Measurements from ENCODE around the gene NR1H4.
"Not testable (repeated sequence)": the region's sequence is repeated elsewhere in the genome, so short reads cannot be mapped to it uniquely, and the experiment has no call there.

Gene NR1H4

DNA sequence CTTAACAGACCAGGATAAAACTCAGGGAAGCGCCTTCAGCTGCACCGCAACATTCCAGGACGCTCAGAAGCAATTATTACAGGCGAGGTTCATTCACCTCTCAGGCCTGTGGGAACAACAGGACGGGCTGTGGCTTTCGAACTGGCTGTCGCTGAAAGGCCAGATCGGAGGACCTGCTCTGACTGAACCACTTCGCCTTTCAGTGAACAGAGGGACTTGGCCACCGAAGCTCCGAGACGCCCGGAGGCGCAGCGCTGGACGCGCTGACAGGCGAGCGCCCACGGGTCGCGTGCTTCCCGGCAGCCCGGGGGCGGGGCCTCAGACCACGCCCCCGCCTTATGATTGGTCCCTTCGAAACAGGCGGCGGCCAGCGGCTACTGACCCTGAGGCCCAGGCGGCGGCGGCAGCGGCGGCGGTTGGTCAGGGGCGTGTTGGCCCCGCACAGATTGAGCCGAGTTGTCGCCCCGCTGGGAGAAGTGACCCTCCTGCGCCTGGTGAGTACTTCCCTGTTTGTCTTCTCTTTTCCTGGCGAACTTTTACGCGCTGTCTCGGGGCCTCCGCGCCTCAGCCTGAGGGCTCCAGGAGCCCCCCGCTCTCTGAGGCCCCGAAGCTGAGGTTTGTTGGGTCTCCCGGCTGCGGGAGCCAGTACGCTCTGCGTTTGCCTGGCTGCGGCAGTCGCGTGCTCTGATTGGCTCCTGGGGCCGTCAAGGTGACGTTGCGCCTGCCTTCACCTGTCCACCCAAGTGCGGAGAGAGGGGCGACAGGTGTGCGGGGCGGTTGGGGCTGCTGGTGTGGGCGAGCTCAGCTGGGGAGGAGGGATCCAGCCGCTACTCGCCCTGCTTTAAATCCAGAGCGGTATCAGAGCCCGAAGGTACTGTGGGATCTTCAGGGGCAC, 99.9 kb downstream of the NR1H4 start, which contains the start of gene GAS2L3:
TSS of gene GAS2L3 (plus strand) at position 393 of the 895 bp plus-strand sequence. CDS start 21,221 bp downstream, outside the sequence.
- peak; percentile 76 for DNase-seq

DNA sequence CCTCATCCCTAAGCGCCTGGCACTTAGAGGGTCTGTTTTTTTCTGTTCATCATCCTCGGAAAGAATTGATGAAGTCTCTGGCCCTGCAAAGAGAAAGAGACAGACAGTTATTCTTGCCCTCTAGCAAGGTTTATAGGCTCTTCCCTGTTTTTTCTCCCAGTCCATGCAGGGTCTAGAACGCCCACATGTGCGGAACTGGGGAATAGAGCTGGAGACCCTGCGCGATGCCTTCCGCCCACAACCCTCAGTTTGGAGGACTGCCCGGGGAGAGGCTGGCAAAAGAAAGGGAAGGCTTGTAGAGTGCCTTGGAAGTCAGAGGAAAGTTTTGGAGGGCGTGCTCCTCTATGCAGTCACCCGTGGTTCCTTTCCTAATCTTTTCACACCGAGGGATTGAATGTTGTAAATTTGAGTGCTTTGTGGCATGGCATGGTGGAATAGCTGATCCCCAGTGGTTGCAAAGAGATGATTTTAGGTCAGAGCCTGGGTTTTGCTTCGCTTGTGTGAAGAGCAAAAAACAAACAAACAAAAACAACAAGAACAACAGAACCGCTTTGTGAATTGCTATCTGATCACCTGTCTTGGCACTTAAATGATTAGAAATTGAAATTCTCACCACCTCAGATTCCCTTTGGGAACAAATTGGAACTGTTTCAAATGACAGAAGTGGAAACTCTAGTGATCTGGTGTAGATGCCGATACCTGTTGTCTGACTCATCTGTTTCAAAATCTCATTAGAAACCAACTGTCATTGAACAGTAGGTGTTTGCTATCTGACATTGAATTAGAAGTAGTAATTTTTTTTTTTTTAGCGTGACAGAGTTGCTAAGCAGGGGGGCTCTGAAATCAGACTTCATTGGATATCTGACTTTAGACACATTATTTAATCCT, 100.8 kb downstream of the NR1H4 start:
- DNase-seq, result peak; percentile 63

DNA sequence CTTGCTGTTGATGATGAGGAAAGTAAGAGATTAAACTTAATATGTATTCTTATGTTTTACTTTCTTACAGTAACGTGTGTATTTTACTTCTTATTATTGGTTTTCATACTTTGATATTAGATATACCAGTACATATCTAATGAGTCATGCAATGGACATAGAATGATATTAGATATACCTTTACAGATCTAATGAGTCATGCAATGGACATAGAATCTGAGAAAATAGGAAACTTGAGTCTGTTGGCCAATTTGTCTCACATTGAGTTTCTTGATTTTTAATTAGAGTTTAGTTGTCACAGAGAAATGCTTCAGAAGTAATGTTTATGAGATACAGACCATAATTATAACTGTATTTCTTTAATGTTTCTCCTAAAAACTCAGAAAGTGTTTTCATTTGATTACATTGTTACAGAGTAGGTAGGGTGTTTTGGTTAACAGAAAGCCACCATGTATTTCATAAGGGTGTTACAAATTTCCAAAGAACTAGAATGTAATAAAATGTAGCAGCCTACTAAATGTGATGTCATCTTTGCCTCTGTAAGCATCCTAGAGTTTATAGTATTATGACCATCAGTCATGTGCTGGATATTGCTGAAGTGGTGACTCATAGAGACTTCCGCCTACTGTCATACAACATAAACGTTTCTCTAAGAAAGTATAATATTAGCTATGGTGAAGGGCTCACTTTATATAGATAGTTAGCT, 102.8 kb downstream of the NR1H4 start:
- DNase-seq, result no peak

DNA sequence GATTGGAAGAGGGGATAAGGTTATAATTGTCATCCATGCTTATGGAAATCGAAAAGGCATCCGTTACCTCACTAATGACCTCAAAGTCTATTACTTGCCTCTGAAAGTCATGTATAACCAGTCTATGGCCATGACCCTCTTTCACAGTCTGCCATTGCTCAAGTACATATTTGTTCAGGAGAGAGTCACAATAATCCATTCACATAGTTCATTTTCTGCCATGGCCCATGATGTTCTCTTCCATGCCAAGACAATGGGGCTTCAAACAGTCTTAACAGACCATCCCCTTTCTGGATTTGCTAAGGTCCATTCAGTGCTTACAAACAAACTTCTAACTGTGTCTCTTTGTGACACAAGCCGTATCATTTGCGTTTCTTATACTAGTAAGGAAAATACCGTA, 105.3 kb downstream of the NR1H4 start:
- no peak for DNase-seq

DNA sequence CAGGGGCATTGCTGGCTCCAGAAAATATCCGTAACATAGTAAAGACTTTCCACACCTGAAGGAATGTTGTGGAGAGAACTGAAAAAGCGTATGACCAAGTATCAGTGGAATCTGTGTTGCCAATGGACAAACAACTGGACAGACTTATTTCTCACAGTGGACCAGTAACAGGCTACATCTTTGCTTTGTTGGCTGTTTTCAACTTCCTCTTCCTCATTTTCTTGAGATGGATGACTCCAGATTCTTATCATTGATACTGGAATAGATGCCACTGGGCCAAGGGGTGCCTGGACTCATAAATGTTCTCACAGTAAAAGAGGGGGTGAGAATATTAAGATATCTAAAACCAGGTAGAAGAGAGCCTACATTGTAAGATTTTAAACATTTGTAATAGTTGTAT, 106.2 kb downstream of the NR1H4 start:
- DNase-seq, result no peak

GRCh38 chr12:100584256-100584655, 110.6 kb downstream of the NR1H4 start:
- no peak for DNase-seq

GRCh38 chr12:100591979-100592378, 118.3 kb downstream of the NR1H4 start:
- no peak for DNase-seq

- no peak for DNase-seq
These were observed 119.8 kb downstream of the NR1H4 start for GRCh38 chr12:100593490-100593889.

DNA sequence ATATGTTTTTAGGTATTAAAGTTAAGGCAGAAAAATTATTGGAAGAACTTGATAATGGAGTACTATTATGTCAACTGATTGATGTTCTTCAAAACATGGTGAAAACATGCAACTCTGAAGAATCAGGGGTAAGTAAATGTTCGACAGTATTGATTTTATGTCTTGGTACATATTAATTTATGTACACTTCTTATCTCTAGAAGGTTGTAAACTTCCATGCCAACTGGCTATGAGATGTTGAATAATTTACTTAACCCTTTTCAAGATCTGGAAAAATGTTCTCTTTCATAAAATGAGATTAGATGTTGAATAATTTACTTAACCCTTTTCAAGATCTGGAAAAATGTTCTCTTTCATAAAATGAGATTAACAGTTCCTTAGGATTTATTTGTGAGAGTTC, 128.0 kb downstream of the NR1H4 start:
- DNase-seq, result no peak

DNA sequence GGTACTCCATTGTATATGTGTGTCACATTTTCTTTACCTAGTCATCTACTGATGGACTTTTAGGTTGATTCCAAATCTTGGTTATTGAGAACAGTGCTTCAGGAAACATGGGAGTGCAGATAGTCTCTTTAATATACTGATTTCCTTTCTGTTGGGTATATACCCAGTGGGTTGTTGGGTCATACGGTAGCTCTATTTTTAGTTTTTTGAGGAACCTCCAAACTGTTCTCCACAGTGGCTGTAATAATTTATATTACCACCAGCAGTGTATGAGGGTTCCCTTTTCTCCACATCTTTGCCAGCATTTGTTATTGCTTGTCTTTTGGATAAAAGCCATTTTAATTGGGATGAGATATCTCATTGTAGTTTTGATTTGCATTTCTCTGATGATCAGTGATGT, 129.3 kb downstream of the NR1H4 start:
- not testable (repeated sequence) for DNase-seq

GRCh38 chr12:100608776-100609175, 135.1 kb downstream of the NR1H4 start:
- DNase-seq, result no peak

DNA sequence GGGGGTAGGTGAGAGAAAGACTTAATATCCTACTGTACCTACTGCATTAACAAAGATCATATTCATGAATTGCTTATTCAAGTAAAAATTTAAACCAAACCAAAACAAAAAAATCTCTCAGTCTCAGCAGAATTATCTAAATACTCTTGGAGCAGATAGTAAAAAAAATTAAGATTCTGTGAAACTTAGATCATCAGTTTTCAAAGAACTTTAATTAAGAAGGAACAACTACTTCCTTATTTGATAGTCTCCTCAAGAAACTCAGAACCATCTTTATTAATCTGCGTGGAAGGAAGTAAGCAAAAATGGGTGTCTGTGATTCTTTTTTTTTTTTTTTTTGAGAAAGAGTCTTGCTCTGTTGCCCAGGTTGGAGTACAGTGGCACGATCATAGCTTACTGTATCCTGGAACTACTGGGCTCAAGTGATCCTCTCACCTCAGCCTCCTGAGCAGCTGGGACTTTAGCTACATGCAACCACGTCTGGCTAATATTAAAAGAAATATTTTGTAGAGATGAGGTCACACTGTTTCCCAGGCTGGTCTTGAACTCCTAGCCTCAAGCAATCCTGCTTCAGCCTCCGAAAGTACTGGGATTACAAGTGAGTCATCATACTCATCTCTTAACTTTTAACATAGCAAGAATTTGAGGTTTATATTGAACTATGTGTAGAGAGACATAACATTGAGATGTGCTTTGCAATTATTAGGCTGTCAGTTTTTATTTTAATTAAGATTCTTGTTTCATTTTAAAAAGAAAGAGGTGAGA, 137.2 kb downstream of the NR1H4 start:
- no peak for DNase-seq

GRCh38 chr12:100612606-100613005, 138.9 kb downstream of the NR1H4 start:
- DNase-seq, result no peak

Measured in DMS79 treated with DMSO at 0.1 percent for 48 hours (cell line).